NCI-H748 (cell line): ENCODE data around the gene WDR59.
"Not testable (repeated sequence)": the region's sequence is repeated elsewhere in the genome, so short reads cannot be mapped to it uniquely, and the experiment has no call there.

Source experiments
- DNase-seq: peaks from one replicate; lab custom pipeline; 2025; ENCODE audit not compliant: unreplicated experiment; lab: John Stamatoyannopoulos, UW

WDR59 gene

GRCh38 chr16:74984529-74985296, at the start of gene WDR59:
Gene WDR59 (minus strand): TSS chr16:74985123. CDS start chr16:74985017, 106 bp downstream.
- DNase-seq: peak; percentile 98

DNA sequence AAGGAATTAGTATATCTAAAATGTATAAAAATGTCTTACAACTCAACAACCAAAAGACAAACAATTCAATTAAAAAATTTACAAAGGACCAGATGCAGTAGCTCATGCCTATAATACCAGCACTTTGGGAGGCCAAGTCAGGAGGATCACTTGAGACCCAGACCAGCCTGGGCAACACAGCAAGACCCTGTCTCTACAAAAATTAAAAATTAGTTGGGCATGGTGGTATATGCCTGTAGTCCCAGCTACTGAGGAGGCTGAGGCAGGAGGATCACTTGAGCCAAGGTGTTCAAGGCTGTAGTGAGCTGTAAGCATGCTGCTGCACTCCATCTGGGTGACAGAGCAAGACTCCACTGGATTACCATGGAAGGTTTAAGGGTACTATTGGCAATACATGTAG, 47.7 kb upstream of the WDR59 start:
- DNase-seq: no peak

GRCh38 chr16:75029854-75030253, 44.9 kb upstream of the WDR59 start:
- DNase-seq: no peak

DNA sequence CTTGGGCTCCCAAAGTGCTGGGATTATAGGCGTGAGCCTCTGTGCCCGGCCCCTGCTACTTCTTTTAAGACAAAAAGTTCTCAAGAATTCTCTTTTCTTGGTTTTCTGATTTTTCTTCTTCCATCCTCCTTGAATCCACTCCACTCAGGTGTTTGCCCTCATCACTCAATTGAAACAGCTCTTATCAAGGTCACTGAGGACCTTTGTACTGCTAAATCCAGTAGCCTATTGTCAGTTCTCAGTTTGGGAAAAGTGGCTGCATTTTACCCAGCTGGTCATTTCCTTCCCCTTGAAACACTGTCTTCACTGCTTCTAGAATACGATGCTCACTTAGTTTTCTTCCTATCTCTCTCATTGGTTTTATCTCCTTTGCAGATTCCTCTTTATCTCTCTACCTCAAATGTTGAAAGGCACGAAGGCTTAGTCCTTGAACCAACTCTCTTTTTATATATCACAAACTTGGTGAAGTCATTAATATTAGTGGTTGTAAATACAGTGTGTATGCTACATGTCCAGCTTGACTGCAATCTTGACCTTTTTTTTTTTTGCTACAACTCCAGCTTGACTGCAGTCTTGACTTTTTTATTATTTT, 43.7 kb upstream of the WDR59 start:
- DNase-seq: no peak

DNA sequence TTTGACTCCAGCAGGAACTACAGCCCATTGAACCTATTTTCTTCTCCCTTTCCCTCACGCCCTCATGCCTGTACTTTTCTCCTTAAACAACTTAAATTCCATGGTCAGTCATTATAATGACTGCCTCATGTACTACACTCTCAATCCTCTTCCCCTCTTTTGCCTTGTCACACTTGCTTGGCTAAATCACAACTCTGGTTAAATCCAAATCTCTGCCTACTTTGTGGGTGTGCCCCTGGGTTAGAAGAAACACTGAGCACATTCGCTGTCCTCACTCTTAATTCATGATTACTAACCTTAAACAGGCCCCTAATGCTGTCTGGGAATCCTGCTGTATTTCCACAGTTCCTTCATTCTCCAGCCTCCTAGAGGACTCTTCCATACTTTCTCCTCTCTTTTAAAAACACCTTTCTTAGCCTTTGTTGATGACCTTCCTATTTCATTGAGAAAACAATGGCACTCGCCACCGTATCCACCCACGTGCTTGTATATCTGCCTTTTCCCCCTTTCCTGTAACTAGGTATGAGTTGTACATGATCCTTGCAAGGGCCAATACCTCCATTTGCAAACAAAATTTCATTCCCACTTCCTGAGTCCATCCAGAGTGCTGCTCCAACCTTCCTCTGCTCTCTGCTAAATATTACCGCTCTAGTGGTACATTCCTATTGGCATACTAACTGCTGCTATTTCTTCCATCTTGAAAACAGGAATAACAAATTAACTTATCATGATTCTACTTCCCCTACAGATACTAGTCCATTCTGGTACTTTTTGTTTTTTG, 42.8 kb upstream of the WDR59 start:
- no peak for DNase-seq

DNA sequence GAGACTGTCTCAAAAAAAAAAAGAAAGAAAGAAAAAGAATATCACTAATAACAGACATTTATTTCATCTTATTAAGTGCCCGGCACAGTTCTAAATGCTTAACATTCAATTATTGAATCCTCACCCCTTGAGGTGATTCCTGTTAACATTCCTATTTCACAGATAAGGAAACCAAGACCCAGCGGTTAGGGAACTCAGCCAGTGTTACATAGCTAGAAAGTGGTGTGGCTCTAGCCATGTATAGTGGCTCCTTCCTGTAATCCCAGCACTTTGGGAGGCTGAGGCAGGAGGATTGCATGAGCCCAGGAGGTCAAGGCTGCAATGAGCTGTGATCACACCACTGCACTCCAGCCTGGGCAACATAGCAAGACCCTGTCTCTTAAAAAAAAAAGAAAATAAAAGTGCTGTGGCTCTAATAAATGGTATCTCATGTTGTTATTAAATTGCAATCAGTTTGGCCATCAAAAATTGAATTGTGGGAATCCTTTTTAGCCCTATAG, 42.0 kb upstream of the WDR59 start:
- DNase-seq: no peak

- DNase-seq: not testable (repeated sequence)
Observed at GRCh38 chr16:75026239-75026891, 41.4 kb upstream of the WDR59 start.

DNA sequence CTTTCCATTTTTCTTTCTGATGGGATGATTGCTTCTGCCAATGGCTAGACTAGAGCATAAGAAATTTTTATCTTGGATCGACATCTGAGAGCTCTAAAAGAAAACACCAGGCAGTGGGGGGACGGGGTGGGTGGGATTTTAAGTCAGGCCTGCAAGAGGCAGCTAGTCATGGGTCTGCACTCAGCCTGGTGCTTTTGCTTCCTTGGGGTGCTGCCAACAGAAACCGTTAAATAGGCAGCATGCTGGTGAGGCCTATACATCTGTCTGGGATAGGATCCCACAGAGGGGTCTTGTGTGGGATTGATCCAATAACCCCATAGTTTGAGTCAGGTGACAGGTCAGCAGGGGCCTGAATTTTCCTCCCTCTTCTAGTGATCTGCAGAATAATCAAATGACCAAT, 40.8 kb upstream of the WDR59 start:
- no peak for DNase-seq

GRCh38 chr16:75024594-75024993, 39.7 kb upstream of the WDR59 start:
- no peak for DNase-seq

GRCh38 chr16:75024182-75024581, 39.3 kb upstream of the WDR59 start:
- no peak for DNase-seq

DNA sequence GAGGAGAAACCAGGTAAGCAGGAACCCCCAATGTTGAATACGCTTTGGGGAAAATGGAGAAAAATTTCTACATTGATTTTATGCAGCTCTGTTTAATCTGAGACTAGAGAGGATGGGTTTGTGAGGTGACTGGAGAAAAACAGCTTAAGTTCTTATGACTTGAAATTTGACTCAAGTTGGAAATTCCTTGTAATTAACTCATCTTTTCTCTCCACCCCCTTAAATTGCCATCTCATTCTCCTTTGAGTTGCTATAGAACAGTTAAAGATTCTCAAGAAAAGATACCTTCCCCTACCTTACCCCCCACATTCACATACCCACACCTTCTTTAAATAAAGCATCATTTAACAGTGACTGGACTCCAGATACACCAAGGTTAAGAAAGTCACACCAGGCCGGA, 38.1 kb upstream of the WDR59 start:
- no peak for DNase-seq

GRCh38 chr16:75022567-75022966, 37.6 kb upstream of the WDR59 start:
- DNase-seq: no peak

GRCh38 chr16:75021410-75021809, 36.5 kb upstream of the WDR59 start:
- DNase-seq: no peak

- no peak for DNase-seq
Observed at GRCh38 chr16:75019586-75019985, 34.7 kb upstream of the WDR59 start.

DNA sequence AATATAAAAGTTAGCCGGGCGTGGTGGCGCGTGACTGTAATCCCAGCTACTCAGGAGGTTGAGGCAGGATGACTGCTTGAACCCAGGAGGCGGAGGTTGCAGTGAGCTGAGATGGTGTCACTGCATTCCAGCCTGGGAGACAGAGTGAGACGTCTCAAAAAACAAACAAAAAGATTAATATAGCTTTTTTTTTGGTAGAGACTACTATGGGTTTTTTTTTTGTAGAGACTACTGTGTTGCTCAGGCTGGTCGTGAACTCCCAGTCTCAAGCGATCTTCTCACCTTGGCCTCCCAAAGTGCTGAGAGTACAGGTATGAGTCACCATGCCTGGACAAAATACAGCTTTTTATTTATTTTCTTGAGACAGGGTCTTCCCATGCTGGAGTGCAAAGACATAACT, 34.1 kb upstream of the WDR59 start:
- no peak for DNase-seq

- DNase-seq: no peak
Observed at GRCh38 chr16:75017670-75018525, 33.0 kb upstream of the WDR59 start.

DNA sequence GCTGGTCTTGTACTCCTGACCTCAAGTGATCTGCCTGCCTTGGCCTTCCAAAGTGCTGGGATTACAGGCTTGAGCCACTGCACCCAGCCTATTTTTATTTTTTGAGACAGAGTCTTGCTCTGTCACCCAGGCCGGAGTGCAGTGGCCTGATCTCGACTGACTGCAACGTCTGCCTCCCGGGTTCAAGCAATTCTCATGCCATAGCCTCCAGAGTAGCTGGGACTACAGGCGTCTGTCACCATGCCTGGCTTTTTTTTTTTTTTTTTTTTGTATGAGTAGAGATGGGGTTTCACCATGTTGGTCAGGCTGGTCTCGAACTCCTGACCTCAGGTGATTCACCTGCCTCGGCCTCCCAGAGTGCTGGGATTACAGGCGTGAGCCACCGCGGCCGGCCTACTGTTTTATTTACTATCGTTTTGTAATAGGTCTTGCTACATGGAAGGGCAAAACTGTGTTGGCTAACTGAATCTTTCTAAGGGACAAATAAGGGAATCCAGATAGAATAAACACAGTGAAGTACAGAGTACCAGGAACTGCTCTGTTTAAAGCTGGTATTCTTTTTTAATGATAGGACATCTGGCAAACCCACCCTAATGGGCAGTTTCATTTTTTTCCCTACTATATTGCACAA, 31.6 kb upstream of the WDR59 start:
- peak; percentile 38 for DNase-seq

GRCh38 chr16:75014318-75014717, 29.4 kb upstream of the WDR59 start:
- DNase-seq: no peak

DNA sequence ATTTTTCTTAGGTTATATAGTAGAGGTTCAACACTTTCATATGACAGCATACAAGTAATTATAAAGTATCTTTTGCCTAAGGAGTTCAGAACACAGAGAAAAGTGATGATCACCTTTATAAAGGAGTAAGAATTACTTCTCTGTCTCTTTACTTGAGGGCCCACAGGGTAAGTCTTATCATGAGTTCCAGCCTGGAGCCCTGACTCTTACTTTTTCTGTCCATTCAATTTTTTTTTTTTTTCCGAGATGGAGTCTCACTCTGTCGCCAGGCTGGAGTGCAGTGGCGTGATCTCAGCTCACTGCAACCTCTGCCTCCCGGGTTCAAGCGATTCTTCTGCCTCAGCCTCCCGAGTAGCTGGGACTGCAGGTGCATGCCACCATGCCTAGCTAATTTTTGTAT, 28.2 kb upstream of the WDR59 start:
- not testable (repeated sequence) for DNase-seq
